Naive thymus-derived CD4-positive, alpha-beta T cell (primary cell): ENCODE measurements around the gene SLC9A3. TPM values are rescaled to one million over a fixed set of nuclear protein-coding genes. Genes with fewer than 3 reads are reported as not detected.
A peak's percentile ranks its signal among the peaks of the same experiment; 100 is the strongest.
"Not testable (repeated sequence)": the region's sequence is repeated elsewhere in the genome, so short reads cannot be mapped to it uniquely, and the experiment has no call there.

Experiments
- ATAC-seq: fragments of 150-1000 bp; cut with Tn5 transposase; 2 replicates; pipeline ENCODE4 v1.10.0; 2021; ENCODE audit warnings: mild to moderate bottlenecking, moderate library complexity
- CTCF ChIA-PET: fragments of 350-600 bp; sonication (Branson Sonifier 250); formaldehyde crosslinking; loops from one replicate; lab custom pipeline; 2021; ENCODE audit warnings: antibody characterized with exemption; lab: Charles Lee
- POLR2A ChIA-PET: fragments of 350-600 bp; sonication (Branson Sonifier 250); formaldehyde crosslinking; loops from one replicate; lab custom pipeline; 2021; ENCODE audit warnings: antibody characterized with exemption, inconsistent platforms; lab: Charles Lee
- DNase-seq, 9 donors: peaks; one replicate each; pipeline versions ENCODE4 v3.0.0 to v3.0.0-alpha.2; 2020 to 2022; ENCODE audit warnings: mixed read lengths in 1 of 9
- H3K27ac ChIP-seq: one replicate; pipeline ENCODE4 v1.7.0; 2013; ENCODE audit warnings: mild to moderate bottlenecking, low read depth, low read length, moderate library complexity
- H3K27me3 ChIP-seq, 2 donors: one replicate each; pipeline ENCODE4 v1.7.0; 2013; ENCODE audit warnings: low read length in 2 of 2, mild to moderate bottlenecking in 2 of 2, moderate library complexity in 2 of 2; ENCODE audit not compliant: control insufficient read depth in 2 of 2, insufficient read depth in 2 of 2
- H3K36me3 ChIP-seq, 3 experiments: 1 replicate in 2 of 3; 2 replicates in 1 of 3; pipeline ENCODE4 v1.7.0; 2013; ENCODE audit warnings: low read length in 3 of 3, mild to moderate bottlenecking in 3 of 3, moderate library complexity in 1 of 3; ENCODE audit not compliant: insufficient read depth in 3 of 3, control insufficient read depth in 2 of 3
- H3K4me1 ChIP-seq, 2 donors: one replicate each; pipeline ENCODE4 v1.7.0; 2013; ENCODE audit warnings: low read length in 2 of 2, mild to moderate bottlenecking in 2 of 2, moderate library complexity in 1 of 2; ENCODE audit not compliant: control insufficient read depth in 2 of 2, insufficient read depth in 2 of 2
- H3K4me3 ChIP-seq: 2 replicates; pipeline ENCODE4 v1.7.0; 2013; ENCODE audit warnings: mild to moderate bottlenecking, low read length
- H3K9me3 ChIP-seq, 3 experiments: 1 replicate in 2 of 3; 2 replicates in 1 of 3; pipeline ENCODE4 v1.7.0; 2013; ENCODE audit warnings: low read length in 3 of 3; ENCODE audit not compliant: control insufficient read depth in 2 of 3
- H3K27ac Mint-ChIP-seq, 9 donors: one replicate each; pipeline ENCODE4 v1.8.0; 2020 to 2022; ENCODE audit warnings: mixed read lengths in 9 of 9, mild to moderate bottlenecking in 8 of 9, moderate library complexity in 5 of 9, inconsistent platforms in 2 of 9
- H3K27me3 Mint-ChIP-seq, 5 donors: one replicate each; pipeline ENCODE4 v1.8.0; 2021 to 2022; ENCODE audit warnings: mixed read lengths in 5 of 5, mild to moderate bottlenecking in 1 of 5
- H3K36me3 Mint-ChIP-seq, 5 donors: one replicate each; pipeline ENCODE4 v1.8.0; 2020 to 2022; ENCODE audit warnings: mixed read lengths in 5 of 5, mild to moderate bottlenecking in 3 of 5, inconsistent platforms in 1 of 5
- H3K4me1 Mint-ChIP-seq, 7 donors: one replicate each; pipeline ENCODE4 v1.8.0; 2020 to 2022; ENCODE audit warnings: mixed read lengths in 7 of 7, mild to moderate bottlenecking in 3 of 7, inconsistent platforms in 1 of 7
- H3K4me3 Mint-ChIP-seq, 10 donors: one replicate each; pipeline ENCODE4 v1.8.0; 2020 to 2022; ENCODE audit warnings: mild to moderate bottlenecking in 10 of 10, mixed read lengths in 10 of 10, moderate library complexity in 6 of 10, inconsistent platforms in 2 of 10
- H3K9me3 Mint-ChIP-seq, 11 donors: one replicate each; pipeline ENCODE4 v1.8.0; 2020 to 2022; ENCODE audit warnings: mixed read lengths in 11 of 11, mild to moderate bottlenecking in 4 of 11, inconsistent platforms in 1 of 11, moderate library complexity in 1 of 11
- intact Hi-C, 2 donors: fragments of 100-400 bp; cut with micrococcal nuclease; formaldehyde crosslinking; loops; one replicate each; pipeline ENCODE4 v1.15.1; 2023
- polyA plus RNA-seq, 2 donors: library from polyadenylated mRNA; unstranded; fragments of 300-500 nt; fragmentation: Illumina TruSeq; gene quantifications; one replicate each; pipeline ENCODE4 v1.2.3, GENCODE V29; 2021
- total RNA-seq, 6 experiments: library from RNA in 5 of 6; stranded (reverse) in 5 of 6; gene quantifications; 1 replicate in 5 of 6; 2 replicates in 1 of 6; pipeline ENCODE4 v1.2.3 and lab custom pipeline; 2021 to 2026

SLC9A3 gene
- total and polyA plus RNA-seq, 7 experiments from 2014 or later, result 1.5 to 5.5 (median 3.2) TPM

DNA sequence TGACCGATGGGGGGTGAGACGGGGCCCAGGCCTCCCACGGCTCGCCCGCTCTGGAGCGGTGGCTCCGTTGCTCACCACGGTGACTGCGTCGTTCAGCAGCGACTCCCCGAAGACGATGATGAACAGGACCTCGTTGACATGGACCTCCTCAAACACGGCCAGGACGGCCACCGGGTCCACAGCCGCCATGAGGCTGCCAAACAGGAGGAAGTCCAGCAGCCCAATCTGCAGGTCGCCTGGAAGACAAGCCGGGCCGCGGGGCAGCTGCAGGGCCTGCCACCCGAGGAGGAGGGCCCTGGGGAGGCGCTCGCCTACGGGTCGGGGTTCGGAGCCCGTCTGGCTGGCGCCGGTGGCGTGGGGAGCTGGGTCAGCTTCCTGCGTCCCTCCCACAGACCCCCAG lies 36.0 kb downstream of the SLC9A3 start:
- peaks cover 0 to 1% (median 0%) of the 10 kb centered on the region in 11 donors for H3K9me3 Mint-ChIP-seq
- ATAC-seq, result no peak
- H3K4me3 Mint-ChIP-seq, result no peak overlapping the region
- H3K9me3 ChIP-seq, result no peaks in the 10 kb centered on the region
- peaks cover 0 to 5% (median 0%) of the 10 kb centered on the region in 5 donors for H3K27me3 Mint-ChIP-seq
- no peaks in the 10 kb centered on the region for H3K27me3 ChIP-seq
- no peak for DNase-seq
- H3K4me1 ChIP-seq, result no peaks in the 10 kb centered on the region
- no peak overlapping the region for H3K27ac ChIP-seq
- ChIA-PET POLR2A (no interaction called here), CTCF (no interaction called here)
- H3K27ac Mint-ChIP-seq, result no peak overlapping the region
- peaks cover 0 to 18% (median 6%) of the 10 kb centered on the region in 7 donors for H3K4me1 Mint-ChIP-seq
- no peaks in the 10 kb centered on the region for H3K36me3 Mint-ChIP-seq
- intact Hi-C loops, result no loop called here
- no peaks in the 10 kb centered on the region for H3K36me3 ChIP-seq
- no peak overlapping the region for H3K4me3 ChIP-seq

DNA sequence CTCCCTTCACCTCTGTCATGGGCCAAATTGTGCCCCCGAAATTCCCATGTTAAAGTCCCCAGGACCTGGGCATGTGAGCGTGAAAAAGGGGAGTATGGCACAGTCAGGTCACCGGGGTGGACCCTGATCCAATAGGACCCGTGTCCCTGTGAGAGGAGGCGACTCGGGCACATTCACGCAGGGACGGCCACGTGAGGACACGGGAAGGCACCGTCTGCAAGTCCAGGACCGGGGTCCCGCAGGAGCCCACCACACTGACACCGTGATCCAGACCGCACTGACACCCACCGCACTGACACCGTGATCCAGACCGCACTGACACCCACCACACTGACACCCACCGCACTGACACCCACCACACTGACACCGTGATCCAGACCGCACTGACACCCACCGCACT lies 37.7 kb downstream of the SLC9A3 start:
- intact Hi-C loops, H3K9me3 ChIP-seq, H3K36me3 ChIP-seq, H3K9me3 Mint-ChIP-seq, DNase-seq, H3K27me3 ChIP-seq, H3K4me1 ChIP-seq, H3K36me3 Mint-ChIP-seq, H3K4me3 ChIP-seq, CTCF ChIA-PET, H3K27ac ChIP-seq, H3K27me3 Mint-ChIP-seq, POLR2A ChIA-PET, ATAC-seq: not testable (repeated sequence)
- peaks cover 0 to 18% (median 5%) of the 10 kb centered on the region in 7 donors for H3K4me1 Mint-ChIP-seq
- peak overlapping the region in 3 of 10 donors; percentile 14 to 56 (median 50) for H3K4me3 Mint-ChIP-seq
- H3K27ac Mint-ChIP-seq, result peak overlapping the region in 2 of 9 donors; percentile 8 to 41

DNA sequence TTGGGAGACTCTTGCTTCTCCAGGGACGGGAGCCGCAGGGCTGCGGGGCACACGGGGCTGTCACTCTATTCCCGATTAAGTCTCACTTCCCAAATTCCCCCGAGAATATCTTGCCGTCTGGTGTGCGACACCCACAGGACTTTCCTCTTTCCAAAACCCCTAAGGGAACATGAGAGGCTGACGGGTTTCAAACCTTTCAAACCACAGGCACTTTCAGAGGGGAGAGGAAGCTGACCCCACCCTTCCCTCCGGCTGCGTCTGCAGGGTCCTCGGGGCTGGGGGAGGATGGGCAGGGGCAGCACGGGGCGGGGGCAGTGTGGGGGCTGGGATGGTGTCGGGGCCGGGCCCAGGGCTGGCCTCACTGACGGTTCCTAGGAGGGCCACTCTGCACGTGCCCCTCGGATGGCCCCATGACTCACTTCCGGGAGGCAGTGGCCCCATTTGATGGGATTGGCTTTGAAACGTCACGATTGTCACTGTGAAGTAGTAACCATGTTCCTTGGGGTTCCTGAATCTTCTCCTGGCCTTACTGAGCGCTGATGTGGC lies 38.2 kb downstream of the SLC9A3 start:
- Histone ChIP-seq H3K27ac (no peak overlapping the region), H3K36me3 (no peaks in the 10 kb centered on the region), H3K4me1 (no peaks in the 10 kb centered on the region), H3K9me3 (no peaks in the 10 kb centered on the region), H3K27me3 (no peaks in the 10 kb centered on the region), H3K4me3 (no peak overlapping the region)
- no peaks in the 10 kb centered on the region for H3K36me3 Mint-ChIP-seq
- peak overlapping the region in 5 of 10 donors; percentile 14 to 56 (median 29) for H3K4me3 Mint-ChIP-seq
- ChIA-PET CTCF (no interaction called here), POLR2A (no interaction called here)
- peaks cover 0 to 1% (median 0%) of the 10 kb centered on the region in 11 donors for H3K9me3 Mint-ChIP-seq
- peaks cover 0 to 18% (median 4%) of the 10 kb centered on the region in 7 donors for H3K4me1 Mint-ChIP-seq
- intact Hi-C loops, result no loop called here
- DNase-seq (no peak), ATAC-seq (peak; percentile 58)
- H3K27me3 Mint-ChIP-seq, result peaks cover 0 to 5% (median 4%) of the 10 kb centered on the region in 5 donors
- H3K27ac Mint-ChIP-seq, result peak overlapping the region in 1 of 9 donors; percentile 41

DNA sequence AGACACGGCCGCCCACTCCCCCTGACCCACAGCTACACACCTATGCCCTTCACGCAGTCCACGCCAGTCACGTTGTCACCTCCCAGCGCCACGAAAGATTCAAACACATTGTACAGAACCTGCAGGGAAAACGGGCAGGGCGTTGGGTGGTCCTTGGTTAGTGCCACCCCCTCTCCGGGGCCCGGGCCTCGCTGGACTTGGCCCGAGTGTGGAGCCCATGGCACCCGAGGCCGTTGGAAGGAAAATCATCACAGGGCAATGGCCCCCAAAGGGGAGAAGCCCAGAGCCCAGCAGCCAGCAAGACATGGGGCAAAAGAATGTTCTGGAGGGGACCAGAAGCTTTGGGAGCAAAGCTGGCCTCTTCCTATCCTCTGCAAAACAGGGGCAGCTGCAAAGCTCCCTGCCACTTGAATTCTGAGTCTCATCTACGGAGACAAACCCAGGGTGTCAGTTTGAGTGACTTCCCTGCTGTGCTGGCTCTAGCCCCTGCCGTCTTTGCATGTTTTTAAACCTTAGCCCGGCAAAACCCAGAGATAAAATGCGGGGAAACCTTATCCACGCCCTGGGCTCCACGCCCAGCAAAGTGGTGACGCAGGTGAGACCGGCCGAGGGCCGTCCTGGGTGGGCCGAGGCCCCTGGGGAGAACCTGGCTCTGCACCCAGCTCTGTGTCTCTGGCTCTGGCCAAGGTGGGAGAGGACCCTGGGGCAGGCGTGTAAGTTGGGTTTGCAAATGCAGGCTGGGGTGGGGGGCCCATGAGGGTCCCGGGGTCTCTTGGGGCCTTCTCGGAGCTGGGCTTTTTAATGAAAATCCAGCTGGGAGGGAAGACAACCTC lies 38.9 kb downstream of the SLC9A3 start:
- no peaks in the 10 kb centered on the region for H3K27me3 ChIP-seq
- no peaks in the 10 kb centered on the region for H3K36me3 ChIP-seq
- no peak for ATAC-seq
- no peaks in the 10 kb centered on the region for H3K9me3 ChIP-seq
- no peak overlapping the region for H3K4me3 ChIP-seq
- intact Hi-C loops, result no loop called here
- Mint-ChIP-seq H3K9me3 (peaks cover 0 to 1% (median 0%) of the 10 kb centered on the region in 11 donors), H3K27ac (no peak overlapping the region), H3K27me3 (peaks cover 0 to 7% (median 4%) of the 10 kb centered on the region in 5 donors), H3K4me1 (peaks cover 0 to 18% (median 4%) of the 10 kb centered on the region in 7 donors), H3K36me3 (no peaks in the 10 kb centered on the region), H3K4me3 (peak overlapping the region in 5 of 10 donors; percentile 14 to 56 (median 29))
- DNase-seq, result peak in 1 of 9 donors; percentile 6
- CTCF ChIA-PET, result no interaction called here
- H3K4me1 ChIP-seq, result no peaks in the 10 kb centered on the region
- POLR2A ChIA-PET, result interaction anchor here (0.7 kb wide), 1 partner anchor 44 kb away, joined by 3 read pairs; no protein-coding TSS in a partner anchor
- H3K27ac ChIP-seq, result no peak overlapping the region

DNA sequence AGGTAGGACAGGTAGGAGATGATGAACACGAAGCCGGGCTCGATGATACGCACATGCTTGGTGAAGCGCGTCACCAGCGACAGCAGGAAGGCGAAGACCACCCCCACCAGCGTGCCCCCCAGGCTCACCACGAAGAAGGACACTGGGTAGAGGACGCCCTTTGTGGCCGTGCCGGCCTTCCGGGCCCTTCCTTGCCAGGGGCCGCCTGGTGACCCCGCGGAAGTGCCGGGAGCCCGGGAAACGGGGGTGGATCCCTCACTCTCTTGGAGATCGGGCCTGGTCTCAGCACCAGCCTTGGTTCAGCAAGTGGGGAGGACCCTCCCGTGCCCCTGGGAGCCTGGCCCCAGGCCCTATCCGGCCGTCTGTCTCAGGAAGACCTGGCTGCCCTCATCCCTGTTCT lies 39.7 kb downstream of the SLC9A3 start:
- no peak overlapping the region for H3K4me3 Mint-ChIP-seq
- ChIA-PET POLR2A (no interaction called here), CTCF (no interaction called here)
- no peaks in the 10 kb centered on the region for H3K36me3 Mint-ChIP-seq
- H3K27me3 ChIP-seq, result no peaks in the 10 kb centered on the region
- peaks cover 0 to 7% (median 4%) of the 10 kb centered on the region in 5 donors for H3K27me3 Mint-ChIP-seq
- ATAC-seq, result no peak
- intact Hi-C loops, result no loop called here
- H3K9me3 Mint-ChIP-seq, result peaks cover 0 to 1% (median 0%) of the 10 kb centered on the region in 11 donors
- H3K9me3 ChIP-seq, result no peaks in the 10 kb centered on the region
- no peak overlapping the region for H3K27ac ChIP-seq
- H3K27ac Mint-ChIP-seq, result no peak overlapping the region
- no peak overlapping the region for H3K4me3 ChIP-seq
- H3K4me1 ChIP-seq, result no peaks in the 10 kb centered on the region
- DNase-seq, result peak in 1 of 9 donors; percentile 8
- H3K4me1 Mint-ChIP-seq, result peaks cover 0 to 18% (median 4%) of the 10 kb centered on the region in 7 donors
- no peaks in the 10 kb centered on the region for H3K36me3 ChIP-seq

DNA sequence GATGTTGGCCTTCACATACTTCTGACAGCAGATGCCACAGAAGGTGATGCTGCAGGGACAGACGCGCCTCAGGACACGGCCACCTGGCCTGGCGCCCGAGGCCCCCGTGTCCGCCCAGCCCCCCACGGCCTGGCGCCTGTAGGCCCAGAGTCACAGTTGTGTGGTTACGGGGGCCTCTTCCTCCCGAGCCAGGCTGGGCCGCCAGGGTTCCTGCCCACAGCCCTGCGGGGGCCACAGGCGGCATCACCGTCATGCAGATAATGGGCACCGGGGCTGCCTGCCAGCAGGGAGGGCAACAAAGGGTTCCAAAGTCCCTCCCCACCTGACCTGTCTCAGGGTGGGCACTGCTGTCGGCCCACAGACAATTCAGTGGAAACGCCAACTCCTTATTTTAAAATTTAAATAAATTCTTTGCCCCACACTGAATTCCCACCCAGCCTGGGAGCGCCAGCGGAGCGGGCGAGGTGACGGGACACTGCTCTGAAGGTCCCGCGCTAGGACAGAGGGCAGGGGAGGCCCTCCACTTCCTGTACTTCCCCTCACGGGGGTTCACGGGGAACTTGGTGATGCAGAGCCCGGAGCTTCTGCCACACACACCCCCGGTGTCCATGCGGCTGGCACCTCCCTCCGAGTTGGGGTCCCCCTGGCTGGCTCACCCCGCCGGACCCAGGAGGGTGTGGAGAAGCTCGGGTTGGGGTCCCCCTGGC lies 40.7 kb downstream of the SLC9A3 start:
- peaks cover 0 to 7% (median 4%) of the 10 kb centered on the region in 5 donors for H3K27me3 Mint-ChIP-seq
- POLR2A ChIA-PET, result no interaction called here
- H3K27ac Mint-ChIP-seq, result no peak overlapping the region
- no peak for DNase-seq
- H3K4me3 Mint-ChIP-seq, result no peak overlapping the region
- no peaks in the 10 kb centered on the region for H3K36me3 ChIP-seq
- H3K9me3 Mint-ChIP-seq, result peaks cover 0 to 1% (median 0%) of the 10 kb centered on the region in 11 donors
- no peaks in the 10 kb centered on the region for H3K27me3 ChIP-seq
- ATAC-seq, result peak; percentile 17
- H3K9me3 ChIP-seq, result no peaks in the 10 kb centered on the region
- H3K4me3 ChIP-seq, result no peak overlapping the region
- H3K36me3 Mint-ChIP-seq, result no peaks in the 10 kb centered on the region
- H3K4me1 Mint-ChIP-seq, result peaks cover 0 to 18% (median 4%) of the 10 kb centered on the region in 7 donors
- CTCF ChIA-PET, result no interaction called here
- intact Hi-C loops, result no loop called here
- H3K27ac ChIP-seq, result no peak overlapping the region
- no peaks in the 10 kb centered on the region for H3K4me1 ChIP-seq
